ENCODE results near the gene RABGAP1L.

The RABGAP1L gene

GRCh38 chr1:174942547-174943255 lies 783.4 kb downstream of the RABGAP1L start:
- no peak for DNase-seq

GRCh38 chr1:174946031-174946430 lies 786.7 kb downstream of the RABGAP1L start:
- no peak for DNase-seq

- no peak for DNase-seq
Observed at GRCh38 chr1:174949061-174949460, 789.7 kb downstream of the RABGAP1L start.

DNA sequence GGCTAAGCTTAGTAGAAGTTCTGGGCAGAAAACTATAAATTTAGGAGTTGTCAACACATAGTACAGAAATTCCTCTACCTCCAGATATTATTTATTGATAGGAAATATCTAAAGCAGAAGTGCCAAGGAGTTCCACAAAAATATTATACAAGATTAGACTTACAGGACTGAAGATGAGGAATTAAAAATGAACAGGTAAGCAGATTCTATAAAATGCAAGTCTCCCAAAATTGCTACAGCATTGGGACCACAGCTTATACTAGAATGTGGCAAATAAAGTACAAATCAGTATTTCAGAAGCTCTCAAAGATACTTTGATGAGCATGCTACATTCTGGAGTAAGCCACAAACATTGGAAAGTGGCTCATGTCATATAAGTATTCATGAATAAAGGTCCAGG lies 790.3 kb downstream of the RABGAP1L start:
- no peak for DNase-seq

- no peak for DNase-seq
Observed at GRCh38 chr1:174953285-174954072, 794.2 kb downstream of the RABGAP1L start.

- no peak for DNase-seq
Observed at GRCh38 chr1:174954073-174954460, 794.7 kb downstream of the RABGAP1L start.

DNA sequence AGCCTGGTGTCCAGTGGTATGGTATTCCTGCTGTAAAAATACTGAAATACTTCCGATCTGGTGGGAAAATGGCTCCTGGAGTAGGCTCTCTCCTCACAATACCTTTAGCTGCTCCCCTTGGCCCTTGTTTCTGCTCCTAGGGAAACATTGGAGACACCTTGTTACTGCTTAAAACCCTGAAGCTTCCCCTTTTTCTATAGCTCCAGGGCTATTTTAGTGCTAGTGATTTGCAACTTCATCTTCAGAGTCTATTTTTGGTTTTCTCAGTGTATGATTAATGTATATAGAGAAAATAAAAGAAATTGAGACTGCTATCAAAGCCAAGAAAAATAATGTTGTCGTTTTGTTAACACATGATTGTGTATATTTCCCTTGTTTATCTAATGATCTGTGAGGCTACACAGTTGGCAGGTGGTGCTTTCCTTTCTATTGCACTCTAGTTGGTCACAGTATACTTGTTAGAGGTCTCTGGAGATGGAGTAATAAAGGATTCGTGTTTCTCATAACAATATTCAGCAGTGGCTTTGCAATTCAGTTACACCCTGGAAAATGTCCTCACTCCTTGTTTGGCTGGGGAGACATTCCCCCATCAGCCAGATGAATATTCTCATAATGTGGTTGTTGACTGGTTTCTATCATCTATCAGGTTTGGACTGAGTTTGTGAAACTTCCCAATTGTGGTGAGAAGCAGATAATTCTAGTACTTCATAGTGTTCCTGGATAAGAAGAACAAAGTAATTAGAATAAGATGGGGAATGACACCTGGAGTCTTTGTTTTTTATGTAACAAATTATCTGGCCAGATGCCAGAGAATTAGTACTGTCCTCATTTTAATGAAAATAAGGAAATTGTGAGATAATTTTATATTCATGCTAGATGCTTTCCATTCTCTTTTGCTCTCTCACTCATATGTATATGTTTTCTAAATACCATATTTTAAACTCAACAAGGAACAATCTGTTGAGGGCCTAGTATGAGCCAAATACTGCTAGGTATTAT lies 795.6 kb downstream of the RABGAP1L start:
- DNase-seq = no peak

DNA sequence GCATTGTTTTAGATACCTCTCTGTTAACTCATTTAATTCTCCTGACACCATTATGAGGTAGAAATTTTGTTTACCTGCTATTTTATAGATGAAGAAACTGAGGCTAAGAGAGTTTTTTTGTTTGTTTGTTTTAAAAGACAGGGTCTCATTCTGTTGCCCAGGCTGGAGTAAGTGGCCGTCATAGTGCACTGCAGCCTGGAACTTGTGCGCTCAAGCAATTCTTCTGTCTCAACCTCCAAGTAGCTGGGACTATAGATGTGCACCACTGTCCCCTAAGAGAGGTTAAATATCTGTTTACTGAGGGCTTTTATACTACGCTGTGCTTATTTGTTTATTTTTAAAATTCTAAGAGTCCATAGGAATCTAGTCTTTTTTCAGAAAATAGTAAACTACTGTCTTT lies 796.8 kb downstream of the RABGAP1L start:
- no peak for DNase-seq

GRCh38 chr1:174956976-174957375 lies 797.7 kb downstream of the RABGAP1L start:
- DNase-seq = no peak

GRCh38 chr1:174957829-174958228 lies 798.5 kb downstream of the RABGAP1L start:
- DNase-seq = no peak

DNA sequence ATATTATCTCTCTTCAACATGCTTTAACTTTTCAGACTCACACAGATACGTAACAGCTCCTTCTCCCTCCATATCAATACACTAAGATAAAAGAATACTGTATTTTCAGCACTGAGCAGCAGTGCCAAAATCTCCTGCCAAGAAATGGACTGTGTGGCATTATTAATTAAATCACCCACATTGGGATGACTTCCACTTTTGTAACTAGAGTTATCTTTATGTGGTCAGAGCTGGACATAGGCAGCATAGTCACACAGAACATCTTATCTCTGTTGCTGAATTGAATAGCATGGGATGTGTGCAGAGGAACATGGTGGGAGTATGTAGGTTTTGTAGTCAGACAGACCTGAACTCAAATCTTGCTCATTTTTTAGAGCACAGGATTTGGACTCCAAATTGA lies 799.1 kb downstream of the RABGAP1L start:
- DNase-seq = no peak

DNA sequence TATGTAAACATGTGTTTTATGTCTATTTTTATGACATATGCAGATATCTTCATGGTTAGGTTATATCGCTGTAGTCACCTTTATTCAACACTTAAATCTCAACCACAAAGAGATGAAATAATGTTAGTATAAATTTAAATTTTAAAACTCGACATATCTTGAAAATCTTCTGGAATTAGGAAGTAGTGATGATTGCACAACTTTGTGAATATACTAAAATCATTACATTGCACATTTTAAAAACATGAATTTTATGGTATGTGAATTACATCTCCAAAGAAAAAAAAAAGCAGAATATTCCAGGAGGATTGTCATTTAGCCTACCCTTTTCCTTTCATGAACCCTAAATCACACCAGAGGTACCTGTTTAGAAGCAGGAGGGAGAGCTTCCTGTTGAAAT lies 801.0 kb downstream of the RABGAP1L start:
- no peak for DNase-seq

- DNase-seq = no peak
Observed at GRCh38 chr1:174963529-174964125, 804.3 kb downstream of the RABGAP1L start.

DNA sequence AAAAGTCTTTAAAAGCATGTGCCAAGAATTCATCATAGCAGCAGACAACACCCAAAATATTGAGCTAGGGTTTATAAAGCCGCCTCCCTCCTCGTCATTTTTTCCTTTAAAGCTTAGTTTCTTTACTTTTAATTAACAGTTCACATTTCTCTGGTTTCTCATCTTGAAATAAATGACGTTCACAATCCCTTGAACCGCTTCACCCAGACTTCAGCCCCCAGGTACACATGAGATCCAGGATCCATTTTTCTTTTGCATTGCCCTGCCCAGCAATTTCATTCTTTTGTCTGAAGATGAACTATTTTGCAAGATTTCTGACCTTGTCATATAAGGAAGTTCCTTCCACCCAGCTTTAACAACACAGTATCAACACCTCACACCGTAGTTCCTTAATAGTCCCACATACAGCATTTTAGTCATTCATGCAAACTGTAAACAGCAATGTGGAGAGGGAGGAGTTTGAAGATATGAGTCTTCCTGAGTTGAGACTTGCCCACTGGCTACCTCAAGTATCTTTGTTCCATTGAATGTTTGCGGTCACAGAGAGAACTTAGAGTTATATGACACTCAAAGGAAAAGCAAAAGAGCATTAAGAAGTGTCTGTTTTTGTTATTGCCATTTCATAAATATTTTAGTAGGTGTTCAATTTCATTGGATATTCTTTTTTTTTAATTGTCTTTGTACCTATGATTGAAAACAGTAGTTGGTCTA lies 805.1 kb downstream of the RABGAP1L start:
- DNase-seq = no peak

- DNase-seq = no peak
Observed at GRCh38 chr1:174964972-174965361, 805.6 kb downstream of the RABGAP1L start.

GRCh38 chr1:174965362-174966007 lies 806.2 kb downstream of the RABGAP1L start:
- DNase-seq = no peak

DNA sequence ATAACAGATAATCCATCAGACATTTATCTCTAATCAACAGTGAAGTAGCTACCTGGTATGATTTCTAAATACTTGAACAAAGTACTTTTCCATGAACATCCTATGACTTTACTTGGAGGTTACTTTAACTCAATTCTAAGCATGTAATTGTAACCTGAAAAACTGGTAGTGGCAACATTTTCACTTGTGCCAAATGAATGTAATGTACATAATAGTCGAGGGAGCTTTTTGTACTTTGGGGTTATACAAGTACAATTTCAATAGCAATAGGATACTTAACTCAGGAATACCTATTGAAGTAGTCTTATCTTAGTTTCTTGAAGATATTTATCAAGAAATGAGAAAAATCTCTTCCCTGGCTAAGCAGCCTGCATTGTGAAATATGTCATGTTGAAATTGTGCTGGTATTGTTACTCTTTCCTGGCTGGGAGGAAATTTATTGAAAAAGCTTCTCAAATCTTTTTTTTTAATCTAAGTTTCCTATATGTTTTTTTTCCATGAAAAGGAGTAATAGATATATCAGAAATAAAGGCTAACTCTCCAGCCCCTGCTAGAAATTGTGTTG lies 806.8 kb downstream of the RABGAP1L start:
- DNase-seq = no peak

GRCh38 chr1:174967845-174968705 lies 808.8 kb downstream of the RABGAP1L start:
- no peak for DNase-seq

GRCh38 chr1:174968750-174969244 lies 809.5 kb downstream of the RABGAP1L start:
- DNase-seq = peak; percentile 82

DNA sequence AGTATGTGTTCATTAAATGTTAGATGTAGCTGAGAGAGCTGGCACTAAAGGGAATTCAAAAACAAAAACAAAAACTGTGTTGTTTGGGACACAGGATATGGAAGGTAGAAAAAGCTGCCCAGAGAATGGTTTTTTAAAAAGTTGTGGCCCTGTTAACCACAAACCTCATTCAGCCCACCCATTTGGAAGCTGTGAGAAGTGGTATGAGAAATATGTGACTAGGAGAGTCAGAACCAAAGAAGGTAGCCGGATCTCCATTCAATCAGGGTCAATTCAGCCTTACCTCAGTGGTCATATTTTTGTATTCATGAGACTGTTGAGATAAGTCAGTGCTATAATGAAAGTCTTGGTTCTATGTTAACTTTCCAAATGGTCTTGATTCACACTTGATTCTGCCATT lies 810.7 kb downstream of the RABGAP1L start:
- DNase-seq = no peak

Measured in fibroblast of skin of abdomen (primary cell).